Activated CD8-positive, alpha-beta memory T cell treated with anti-CD3 and anti-CD28 coated beads, Interleukin-2, amount 50 U/mL, for 1 hour (primary cell): ENCODE measurements around the gene USH1C.

Experiments used
- DNase-seq: peaks from one replicate; pipeline ENCODE4 v3.0.0-alpha.2; 2020; ENCODE audit errors: extremely low read depth

USH1C gene

DNA sequence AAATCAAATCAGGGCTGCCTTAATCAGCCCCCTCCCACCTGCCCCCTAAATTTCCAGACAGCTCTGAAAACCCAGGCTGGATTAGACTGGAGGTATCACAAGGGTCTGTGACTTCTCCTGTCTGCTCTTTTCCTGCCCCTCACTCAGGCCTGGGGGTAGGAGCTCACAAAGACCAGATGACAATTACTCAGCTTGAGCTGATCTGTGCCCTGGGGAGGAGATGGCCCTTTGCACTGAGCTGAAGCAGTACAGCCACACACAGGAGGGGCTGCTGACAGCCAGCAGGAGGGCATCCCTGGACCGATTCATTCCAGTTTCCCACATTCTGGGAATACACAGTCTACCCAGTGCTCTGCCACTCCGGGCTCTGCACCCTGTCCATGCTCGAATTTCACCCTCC is 71.7 kb downstream of the USH1C start:
- DNase-seq: no peak

DNA sequence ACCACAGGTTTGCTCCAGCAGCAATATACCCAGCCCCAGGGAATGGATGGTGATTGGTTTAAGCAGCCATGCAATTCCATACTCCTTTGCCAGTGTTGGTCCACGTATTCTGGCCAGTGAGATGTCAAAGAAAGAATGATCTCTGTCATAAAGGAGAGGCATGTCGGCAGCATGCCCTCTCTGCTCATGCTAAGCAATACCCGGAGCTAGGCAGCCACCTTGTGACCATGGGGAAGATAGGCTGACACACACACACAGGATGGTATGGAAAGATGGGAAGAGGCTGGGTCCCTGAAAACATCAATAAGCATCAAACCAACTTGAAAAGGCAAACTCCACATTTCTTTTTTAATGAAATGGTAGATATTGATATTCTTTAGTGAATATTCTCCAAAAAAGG is 72.7 kb downstream of the USH1C start:
- DNase-seq: no peak

DNA sequence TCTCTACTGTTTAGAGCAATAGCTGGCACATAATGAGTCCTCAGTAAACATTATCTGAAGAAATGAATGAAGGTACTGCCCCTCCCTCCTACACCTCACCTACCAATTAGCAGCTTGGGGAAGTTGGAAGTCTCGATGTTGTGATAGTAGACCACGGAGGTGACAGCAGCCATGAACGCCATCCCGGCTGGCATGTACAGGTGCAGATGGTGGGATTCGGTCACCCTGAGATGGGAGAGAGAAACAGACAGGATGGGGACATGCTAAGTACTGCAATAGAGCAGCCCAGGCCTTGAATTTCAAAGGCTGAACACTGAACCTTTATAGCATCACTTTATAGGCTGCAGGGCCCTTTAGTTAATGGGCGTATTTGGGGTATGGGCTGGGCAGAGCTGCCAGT is 74.2 kb downstream of the USH1C start:
- no peak for DNase-seq

DNA sequence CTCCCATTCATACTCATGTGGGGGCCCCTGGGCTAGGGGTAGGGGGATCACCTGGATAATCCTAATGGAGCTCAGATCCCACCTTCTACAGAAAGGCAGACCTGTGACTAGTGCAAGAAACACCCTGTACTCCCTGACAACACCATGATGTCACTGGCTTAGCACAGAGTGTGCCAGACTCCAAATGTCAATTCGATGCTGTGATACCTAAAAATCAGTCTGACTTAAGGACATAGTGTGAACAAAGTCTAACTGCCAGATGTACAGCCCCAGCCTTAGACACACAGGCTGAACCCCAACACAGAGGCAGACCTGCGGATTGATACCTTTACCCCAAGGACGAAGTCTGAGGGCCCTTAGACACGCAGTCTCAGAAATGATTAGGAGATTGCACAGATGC is 76.1 kb downstream of the USH1C start:
- DNase-seq: no peak

DNA sequence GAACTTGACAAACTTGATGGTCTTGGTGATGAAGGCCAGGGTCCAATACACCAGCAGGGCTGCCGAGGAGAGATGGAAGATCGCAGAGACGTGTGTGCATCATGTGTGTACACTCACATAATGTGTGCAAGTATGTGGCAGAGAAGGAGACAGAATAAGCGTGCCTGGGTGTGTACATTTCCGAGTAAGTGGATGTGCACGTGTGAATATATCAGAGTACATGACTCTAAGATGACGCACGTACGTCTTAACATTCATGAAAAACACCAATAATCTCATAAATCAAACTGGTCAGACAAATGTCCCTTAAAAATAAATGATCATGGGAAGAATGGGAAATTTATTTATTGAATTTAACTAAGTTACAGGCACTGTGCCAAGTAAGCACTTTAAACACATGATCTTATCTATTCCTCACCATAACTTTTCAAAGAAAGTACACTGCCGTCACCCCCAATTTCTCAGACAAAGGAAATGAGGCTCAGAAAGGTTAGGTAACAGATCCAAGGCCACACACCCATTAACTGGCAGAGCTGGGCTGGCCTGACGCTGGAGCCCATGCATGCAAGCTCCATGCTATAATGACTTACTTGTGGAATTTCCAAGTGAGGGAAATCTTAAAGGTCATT is 80.6 kb downstream of the USH1C start:
- DNase-seq: no peak

DNA sequence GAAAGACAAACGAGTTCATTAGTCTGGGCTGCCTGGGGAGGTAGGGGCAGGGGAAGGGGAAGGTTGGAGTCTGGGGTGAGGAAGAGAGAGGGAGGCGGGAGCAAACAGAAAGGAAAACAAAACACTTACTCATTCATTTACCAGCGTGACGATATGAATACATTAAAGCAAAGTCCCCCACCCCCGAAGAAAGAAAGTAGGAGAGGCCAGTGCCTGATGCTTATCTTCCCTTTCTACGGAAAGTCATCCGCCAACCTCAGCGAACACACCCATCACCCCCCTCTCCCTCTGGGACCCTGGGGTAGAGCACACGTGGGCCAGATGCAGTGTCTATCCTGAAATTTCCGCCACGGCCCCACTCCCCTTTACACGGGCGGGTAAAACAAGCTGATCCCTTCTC is 81.3 kb downstream of the USH1C start:
- no peak for DNase-seq

DNA sequence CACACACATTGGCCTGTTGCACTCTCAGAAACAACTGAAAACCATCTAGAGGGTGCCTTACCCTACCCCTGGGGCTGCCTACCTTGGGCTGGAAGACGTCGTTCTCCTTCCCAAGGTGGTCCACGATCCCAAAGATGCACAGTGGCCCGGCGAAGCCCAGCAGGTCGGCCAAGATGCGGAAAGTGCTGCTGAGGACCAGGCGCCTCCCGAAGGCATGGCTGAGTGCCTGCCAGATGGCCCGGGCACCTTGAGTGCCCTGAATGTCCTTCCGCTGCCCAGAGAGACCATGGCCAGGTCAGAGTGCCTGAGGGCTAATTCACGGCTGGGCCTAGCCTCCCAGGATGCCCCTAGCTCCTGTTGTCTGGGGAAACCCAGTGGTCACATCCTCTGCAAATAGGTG is 83.8 kb downstream of the USH1C start:
- DNase-seq: no peak

DNA sequence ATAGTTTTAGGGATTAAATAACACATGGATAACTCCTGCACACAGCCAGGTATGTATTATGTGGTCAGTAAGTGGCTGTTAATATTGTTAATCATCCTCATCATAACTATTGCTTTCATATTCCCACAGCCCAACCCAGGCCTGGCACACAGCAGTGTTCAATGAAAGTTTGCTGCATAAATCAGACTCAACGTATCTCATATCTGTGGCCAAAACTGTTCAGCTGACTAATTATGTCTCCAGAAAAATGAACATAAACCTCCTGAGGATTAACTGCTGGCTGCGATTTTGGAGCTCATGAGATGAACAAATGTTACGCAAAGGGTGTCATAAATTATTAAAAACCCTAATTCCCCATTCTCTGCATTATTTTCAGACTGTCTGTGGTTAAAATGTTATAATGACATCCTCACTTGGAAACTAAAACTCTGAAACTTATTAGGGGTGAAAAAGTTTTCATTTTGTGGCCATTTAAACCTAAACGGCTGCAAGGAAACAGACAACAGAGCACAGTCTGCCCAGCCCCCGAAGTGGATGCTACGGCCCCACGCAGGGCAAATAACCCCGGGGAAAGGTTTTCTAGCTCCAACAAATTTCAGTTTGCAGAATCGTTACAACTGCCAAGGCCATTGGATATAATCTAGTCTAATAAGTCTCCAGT is 84.8 kb downstream of the USH1C start:
- no peak for DNase-seq

DNA sequence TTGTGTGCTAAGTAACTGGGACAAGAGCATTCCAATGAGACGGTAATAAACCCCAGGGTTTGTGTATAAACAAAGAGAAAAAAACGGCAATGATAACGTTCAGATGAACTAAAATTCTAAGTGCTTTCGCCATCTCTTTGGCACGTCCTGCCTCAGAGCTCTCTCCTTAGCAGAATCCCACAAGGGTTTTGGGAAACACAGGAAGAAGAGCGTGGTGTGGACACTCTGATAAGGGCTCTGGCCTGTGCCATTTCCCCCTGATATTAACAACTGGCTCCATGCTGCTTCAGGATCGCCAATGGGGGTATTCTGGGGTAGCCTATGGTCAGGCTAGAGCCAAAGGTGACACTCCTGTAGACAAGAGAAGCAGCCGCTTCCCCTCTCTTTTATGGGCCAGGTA is 85.9 kb downstream of the USH1C start:
- DNase-seq: no peak

DNA sequence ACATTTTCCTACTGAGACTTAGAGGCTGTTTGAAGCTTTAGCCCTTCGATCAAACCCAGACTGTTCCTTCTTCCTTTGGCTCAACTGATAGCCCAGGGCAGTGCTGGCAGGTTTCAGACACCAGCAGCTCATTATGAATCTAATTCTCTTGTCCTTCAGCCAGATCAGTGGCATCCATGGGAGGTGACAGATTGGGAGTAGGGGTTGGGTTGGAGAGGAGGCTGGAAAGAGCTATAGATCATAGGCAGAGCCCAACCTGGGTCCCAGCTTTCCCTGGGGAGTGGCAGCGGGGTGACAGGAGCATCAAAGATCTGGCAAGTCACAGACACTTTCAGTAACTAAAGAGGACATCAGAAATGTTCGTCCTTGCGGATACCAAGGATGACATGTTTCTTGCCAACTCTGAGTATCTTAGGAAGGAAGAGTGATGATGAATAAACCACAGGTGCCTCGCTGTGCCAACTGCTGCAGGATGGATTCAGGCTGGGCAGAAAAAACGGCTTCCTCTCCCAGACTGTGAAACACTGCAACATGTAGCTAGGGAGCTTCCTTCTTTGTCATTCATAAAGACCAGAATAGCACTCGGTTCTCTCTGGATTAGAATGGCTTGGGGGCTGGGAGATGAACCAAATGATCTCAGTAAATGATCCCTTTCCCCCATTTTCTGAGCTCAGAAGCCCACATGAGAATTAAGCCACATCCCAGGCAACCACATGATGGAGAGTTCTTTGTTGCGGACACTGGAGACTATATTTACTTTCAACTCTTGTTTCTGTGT is 86.6 kb downstream of the USH1C start:
- DNase-seq: no peak

DNA sequence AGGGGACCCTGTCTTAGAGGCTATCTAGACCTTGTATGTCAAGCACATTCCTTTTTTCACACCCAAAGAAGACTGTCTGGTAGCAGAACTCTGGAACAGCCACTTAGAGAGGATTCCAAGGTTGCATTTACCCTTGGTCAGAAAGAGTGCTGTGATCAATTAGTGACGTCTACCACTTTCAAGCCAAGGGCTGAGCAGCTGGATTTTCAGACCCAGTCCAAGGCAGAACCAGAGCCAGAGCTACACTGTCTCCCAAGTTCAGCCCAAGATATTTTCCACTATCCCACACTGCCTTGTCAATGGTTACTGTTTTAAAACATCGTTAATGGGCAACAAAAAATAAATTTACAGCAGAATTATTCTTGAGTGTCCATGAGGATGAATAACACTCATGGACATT is 91.5 kb downstream of the USH1C start:
- no peak for DNase-seq

DNA sequence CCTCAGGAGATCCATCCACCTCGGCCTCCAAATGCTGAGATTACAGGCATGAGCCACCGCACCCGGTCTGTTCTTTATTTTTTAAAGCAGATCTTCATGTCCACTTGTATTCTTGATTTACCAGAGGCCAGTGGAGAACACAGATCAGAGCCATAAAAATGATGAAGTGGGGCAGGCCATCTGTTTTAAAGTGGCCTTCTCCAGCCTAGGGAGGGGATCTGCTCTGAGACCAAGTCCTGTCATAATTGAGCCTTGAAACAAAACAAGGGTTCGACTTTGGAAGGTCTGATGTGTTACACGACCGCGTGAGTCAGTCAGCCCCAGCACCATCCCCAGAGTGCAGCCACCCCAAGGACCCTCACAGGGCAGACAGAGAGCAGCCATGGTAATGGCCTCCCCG is 95.1 kb downstream of the USH1C start:
- no peak for DNase-seq

DNA sequence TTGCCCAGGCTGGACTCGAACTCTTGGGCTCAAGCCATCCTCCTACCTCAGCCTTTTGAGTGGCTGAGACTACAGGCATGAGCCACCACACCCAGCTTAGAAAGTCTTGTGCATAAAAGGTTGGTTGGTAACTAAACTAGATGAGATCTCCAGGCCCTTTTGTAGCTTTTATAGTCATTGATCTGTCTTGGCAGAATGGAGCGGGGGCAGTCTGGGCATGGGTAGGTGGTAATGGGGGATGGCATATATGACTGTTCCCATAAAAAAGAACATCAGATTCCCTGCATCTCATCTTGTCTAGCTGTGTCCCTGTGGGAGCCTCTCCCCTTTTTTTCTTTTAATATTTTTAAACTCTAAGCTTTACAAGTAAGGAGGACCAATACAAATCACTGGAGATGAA is 97.7 kb downstream of the USH1C start:
- no peak for DNase-seq

DNA sequence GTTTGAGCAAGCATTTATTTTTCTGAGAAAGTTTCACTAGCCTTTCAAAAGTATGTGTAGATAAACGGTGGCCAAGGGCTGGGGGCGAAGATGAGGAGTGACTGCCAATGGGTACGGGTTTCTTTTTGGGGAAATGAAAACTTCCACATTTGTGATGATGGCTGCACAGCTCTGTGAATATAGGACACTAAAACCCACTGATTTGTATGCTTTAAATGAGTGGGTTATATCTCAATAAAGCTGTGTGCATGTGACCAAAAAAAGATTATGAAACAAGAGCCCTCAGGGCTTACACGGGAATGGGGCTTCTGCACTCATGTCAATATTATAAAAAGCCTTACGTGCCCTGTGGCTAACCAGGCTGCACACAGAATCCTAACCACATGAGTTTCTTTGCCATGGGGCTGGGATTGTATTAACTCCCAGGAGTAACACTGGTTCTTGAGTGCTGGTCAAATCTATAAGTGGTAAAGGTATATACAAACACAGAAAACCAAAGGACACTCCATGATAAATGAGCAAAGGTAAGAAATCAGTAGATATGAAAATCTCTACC is 98.9 kb downstream of the USH1C start:
- no peak for DNase-seq

DNA sequence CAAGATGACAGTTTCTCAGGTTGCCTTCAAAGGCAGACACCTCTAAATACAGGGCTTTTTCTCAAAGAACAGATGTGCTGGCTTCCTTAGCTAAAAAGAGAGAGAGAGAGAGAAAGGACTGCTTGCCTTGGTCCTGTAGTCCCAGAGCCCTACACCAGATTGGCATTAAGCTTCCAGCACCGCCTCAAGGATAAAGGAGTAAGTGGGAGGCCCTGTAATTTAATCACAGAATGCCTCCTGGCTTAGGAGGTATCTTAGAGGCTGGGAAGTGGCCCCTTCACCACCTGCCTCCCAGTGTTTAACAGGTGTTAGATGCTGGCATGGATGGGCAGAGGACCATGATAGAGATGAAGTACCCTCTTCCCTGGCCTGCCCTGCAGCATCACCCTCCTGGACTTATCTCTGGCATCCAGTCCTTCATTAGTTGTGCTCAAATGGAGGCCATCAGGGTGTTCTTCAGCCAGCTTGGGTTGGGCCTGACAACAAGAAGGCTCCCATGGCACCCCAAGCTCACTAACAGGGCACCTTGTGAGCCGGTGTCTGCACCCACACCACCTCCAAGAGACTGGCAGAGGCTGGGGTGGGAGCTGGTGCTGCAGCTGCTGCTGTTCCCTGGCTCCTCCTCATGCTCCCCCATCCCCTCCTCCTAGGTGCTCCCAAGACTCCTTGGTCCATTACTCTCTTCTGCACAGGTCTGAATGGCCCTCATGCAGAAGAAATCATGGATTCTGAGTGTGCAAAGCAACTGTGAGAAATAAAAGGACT is 100.1 kb downstream of the USH1C start:
- no peak for DNase-seq
